Heart left ventricle (tissue), 16 donors: Measurements from ENCODE around the gene VDAC2. TPM values are rescaled to one million over a fixed set of nuclear protein-coding genes. Genes with fewer than 3 reads are reported as not detected.
"Not testable (repeated sequence)": the region's sequence is repeated elsewhere in the genome, so short reads cannot be mapped to it uniquely, and the experiment has no call there.

ENCODE experiments used
- ATAC-seq, 4 donors: fragments of 200-7000 bp; cut with Tn5 transposase; one replicate each; pipeline ENCODE4 v1.9.1; 2020 to 2022; ENCODE audit warnings: moderate library complexity in 4 of 4, mild to moderate bottlenecking in 3 of 4, moderate number of reproducible peaks in 1 of 4
- DNase-seq, 5 donors: peaks; one replicate each; pipeline ENCODE4 v3.0.0-alpha.2; 2020
- H3K27ac ChIP-seq, 12 donors: fragments of 200-600 bp; sonication (generic) in 4 of 12; one replicate each; pipeline versions ENCODE4 v1.5.0 to v1.8.0; 2016 to 2022; ENCODE audit warnings: mild to moderate bottlenecking in 2 of 12
- H3K27me3 ChIP-seq, 9 donors: fragments of 200-600 bp; sonication (generic) in 2 of 9; one replicate each; pipeline versions ENCODE4 v1.5.1 to v1.8.0; 2016 to 2022; ENCODE audit warnings: mild to moderate bottlenecking in 3 of 9
- H3K36me3 ChIP-seq, 9 donors: fragments of 200-600 bp; sonication (generic) in 2 of 9; one replicate each; pipeline versions ENCODE4 v1.5.0 to v1.8.0; 2018 to 2022; ENCODE audit warnings: mild to moderate bottlenecking in 2 of 9
- H3K4me1 ChIP-seq, 12 donors: fragments of 200-600 bp; sonication (generic) in 4 of 12; one replicate each; pipeline versions ENCODE4 v1.5.0 to v1.8.0; 2016 to 2022; ENCODE audit warnings: mild to moderate bottlenecking in 3 of 12
- H3K4me3 ChIP-seq, 12 donors: fragments of 200-600 bp; sonication (generic) in 4 of 12; one replicate each; pipeline versions ENCODE4 v1.5.0 to v1.8.0; 2017 to 2022; ENCODE audit warnings: mild to moderate bottlenecking in 9 of 12, moderate library complexity in 4 of 12
- H3K9me3 ChIP-seq, 12 donors: fragments of 200-600 bp; sonication (generic) in 4 of 12; one replicate each; pipeline versions ENCODE4 v1.5.0 to v1.8.0; 2016 to 2022; ENCODE audit warnings: mild to moderate bottlenecking in 1 of 12
- POLR2A ChIP-seq, 2 donors: fragments of 450-650 bp; IDR thresholded peaks; one replicate each; pipeline ENCODE4 v1.6.1; 2017; ENCODE audit warnings: antibody characterized with exemption in 2 of 2, mild to moderate bottlenecking in 2 of 2, moderate library complexity in 2 of 2
- WGBS, 4 donors: extraction: QIAGEN DNeasy Blood & Tissue Kit in 2 of 4; methylation state at CpG; one replicate each; pipeline versions ENCODE4 v1.1.5 to v1.1.7; 2013 to 2018; 5-methylcytosine and 5-hydroxymethylcytosine counted together
- intact Hi-C, 10 donors: fragments of 100-400 bp; cut with DNase I; formaldehyde crosslinking; loops; one replicate each; pipeline versions ENCODE4 v1.11.1 to v1.14.2; 2022
- polyA plus RNA-seq, 2 donors: library from polyadenylated mRNA; stranded (reverse); fragments of 200-250 nt; gene quantifications; one replicate each; pipeline ENCODE4 v1.2.3, GENCODE V29; 2013
- total RNA-seq, 9 donors: library from RNA; depleted of rRNA in 2 of 9; stranded (reverse); fragments of >200 nt in 2 of 9; fragmentation: NEBNext Ultra II Directional in 3 of 9; extraction: Animal tissue kit (Norgen Biotek cat#: 25700) in 3 of 9; gene quantifications; one replicate each; pipeline versions ENCODE4 v1.1.0 to v1.2.4, GENCODE V29; 2016 to 2023
- TF ChIP-seq, protein P1 (sequence below), 12 donors: fragments of 200-600 bp; sonication (generic) in 4 of 12; IDR thresholded peaks; one replicate each; pipeline versions ENCODE4 v1.5.0 to v1.8.0; 2018 to 2022; ENCODE audit warnings: antibody characterized with exemption in 12 of 12, mild to moderate bottlenecking in 5 of 12
- donor health status: ischemic (EF 13 %, LVEDD 7.1; RV severe dilation, severe dysfunction).
- donor health status: healthy with polysubstance abuse.
- donor health status: DM: no; HTN: yes; CAD: no.
- donor health status: DM: no; HTN: no; CAD: no.
- donor health status: ischemic (EF 25% LVEDD 6.9; RV normal size, moderate dysfunction).
- donor health status: ischemic (EF 25% LVEDD 5.7; RV mildly dilated, moderate dysfunction).
- donor health status: healthy.
- donor health status: DM: yes; HTN: yes; CAD: no.
- donor health status: ischemic (EF 35%, LVEDD 5.7; RV mildly dilated, moderate dysfunction).
- donor health status: nonischemic (EF 11% LVEDD 7.7; RV severe dilation, severe dysfunction).
- donor health status: DM: yes; HTN: yes; CAD: no.
- donor health status: PGD.
- donor health status: ischemic (EF 29% LVEDD 5.4; RV normal size, mild dysfunction).
- donor health status: nonischemic (EF 23%, LVEDD 6.1; RV moderate dilation, normal function).

The VDAC2 gene
- total and polyA plus RNA-seq, 11 donors, result 334 to 554 (median 472) TPM

DNA sequence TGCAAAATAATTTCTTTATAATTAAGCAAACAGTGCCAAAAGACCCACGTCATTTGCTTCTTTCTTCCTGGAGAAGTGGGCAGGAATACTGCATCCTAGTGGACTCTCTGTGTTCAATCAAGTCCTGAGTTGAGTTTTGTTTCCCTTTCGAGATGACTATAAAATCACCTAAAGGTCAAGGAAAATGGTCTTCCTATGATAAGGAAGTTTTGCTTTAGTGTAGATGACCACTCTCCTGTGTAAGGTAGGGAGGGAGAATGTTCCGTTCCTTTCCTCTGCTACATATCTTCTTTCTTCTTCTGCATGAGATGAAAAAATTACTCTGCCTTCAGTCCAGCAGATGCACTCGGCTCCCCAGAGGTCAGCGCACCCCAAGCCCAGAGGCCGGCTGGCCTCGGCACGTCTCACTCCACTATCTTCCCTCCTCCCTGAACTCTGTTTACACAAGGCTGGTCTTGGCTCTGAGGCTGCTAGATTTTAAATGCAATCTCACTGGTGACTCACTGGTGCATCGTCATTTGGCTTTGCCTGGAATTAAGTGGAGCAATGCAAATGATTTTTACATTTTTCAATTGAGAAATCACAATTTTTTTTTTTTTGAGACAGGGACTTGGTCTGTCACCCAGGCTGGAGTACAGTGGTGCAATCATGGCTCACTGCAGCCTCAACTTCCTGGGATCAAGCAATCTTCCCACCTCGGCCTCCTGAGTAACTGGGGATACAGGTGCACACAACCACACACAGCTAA is 18.6 kb upstream of the VDAC2 start:
- ATAC-seq, result peak; percentile 60 to 95 (median 88)
- WGBS, 4 donors, result 42 to 59% (median 54%) methylated on average over 10 of the region's 10 CpGs
- Histone ChIP-seq H3K27ac (peak overlapping the region in 10 of 12 donors; percentile 1 to 74 (median 40)), H3K4me1 (peaks cover 0 to 20% (median 5%) of the 10 kb centered on the region in 12 donors), H3K27me3 (no peaks in the 10 kb centered on the region), H3K4me3 (peak overlapping the region in 2 of 12 donors; percentile 0 to 1), H3K9me3 (no peaks in the 10 kb centered on the region), H3K36me3 (peaks cover 0 to 3% (median 0%) of the 10 kb centered on the region in 9 donors)
- no peak for TF ChIP-seq POLR2A (IDR thresholded peaks at IDR 0.05)
- TF ChIP-seq, protein P1, sequence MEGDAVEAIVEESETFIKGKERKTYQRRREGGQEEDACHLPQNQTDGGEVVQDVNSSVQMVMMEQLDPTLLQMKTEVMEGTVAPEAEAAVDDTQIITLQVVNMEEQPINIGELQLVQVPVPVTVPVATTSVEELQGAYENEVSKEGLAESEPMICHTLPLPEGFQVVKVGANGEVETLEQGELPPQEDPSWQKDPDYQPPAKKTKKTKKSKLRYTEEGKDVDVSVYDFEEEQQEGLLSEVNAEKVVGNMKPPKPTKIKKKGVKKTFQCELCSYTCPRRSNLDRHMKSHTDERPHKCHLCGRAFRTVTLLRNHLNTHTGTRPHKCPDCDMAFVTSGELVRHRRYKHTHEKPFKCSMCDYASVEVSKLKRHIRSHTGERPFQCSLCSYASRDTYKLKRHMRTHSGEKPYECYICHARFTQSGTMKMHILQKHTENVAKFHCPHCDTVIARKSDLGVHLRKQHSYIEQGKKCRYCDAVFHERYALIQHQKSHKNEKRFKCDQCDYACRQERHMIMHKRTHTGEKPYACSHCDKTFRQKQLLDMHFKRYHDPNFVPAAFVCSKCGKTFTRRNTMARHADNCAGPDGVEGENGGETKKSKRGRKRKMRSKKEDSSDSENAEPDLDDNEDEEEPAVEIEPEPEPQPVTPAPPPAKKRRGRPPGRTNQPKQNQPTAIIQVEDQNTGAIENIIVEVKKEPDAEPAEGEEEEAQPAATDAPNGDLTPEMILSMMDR (IDR thresholded peaks at IDR 0.05), result no peak
- intact Hi-C loops, result no loop called here
- peak in 3 of 5 donors; percentile 34 to 69 (median 58) for DNase-seq

DNA sequence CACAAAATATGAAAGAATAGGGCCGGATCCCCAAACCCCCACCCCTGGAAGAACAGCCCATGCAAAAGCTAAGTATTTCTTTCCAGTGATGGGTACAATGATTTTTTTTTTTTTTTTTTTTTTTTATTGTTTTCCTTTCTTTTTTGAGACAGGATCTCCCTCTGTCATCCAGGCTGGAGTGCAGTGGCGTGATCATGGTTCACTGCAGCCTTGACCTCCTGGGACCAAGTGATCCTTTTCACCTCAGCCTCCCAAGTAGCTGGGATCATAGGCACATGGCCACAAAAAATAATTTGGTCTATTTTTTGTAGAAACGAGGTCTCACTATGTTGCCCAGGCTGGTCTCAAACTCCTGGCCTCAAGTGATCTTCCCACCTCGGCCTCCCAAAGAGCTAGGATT is 16.0 kb upstream of the VDAC2 start:
- H3K27me3 ChIP-seq, ATAC-seq, H3K9me3 ChIP-seq, H3K4me3 ChIP-seq, H3K36me3 ChIP-seq, intact Hi-C loops, DNase-seq: not testable (repeated sequence)
- H3K4me1 ChIP-seq, result peaks cover 0 to 20% (median 5%) of the 10 kb centered on the region in 12 donors
- peak overlapping the region in 1 of 12 donors; percentile 59 for H3K27ac ChIP-seq
- WGBS, 4 donors, result 93 to 96% (median 95%) methylated on average over 4 of the region's 4 CpGs

DNA sequence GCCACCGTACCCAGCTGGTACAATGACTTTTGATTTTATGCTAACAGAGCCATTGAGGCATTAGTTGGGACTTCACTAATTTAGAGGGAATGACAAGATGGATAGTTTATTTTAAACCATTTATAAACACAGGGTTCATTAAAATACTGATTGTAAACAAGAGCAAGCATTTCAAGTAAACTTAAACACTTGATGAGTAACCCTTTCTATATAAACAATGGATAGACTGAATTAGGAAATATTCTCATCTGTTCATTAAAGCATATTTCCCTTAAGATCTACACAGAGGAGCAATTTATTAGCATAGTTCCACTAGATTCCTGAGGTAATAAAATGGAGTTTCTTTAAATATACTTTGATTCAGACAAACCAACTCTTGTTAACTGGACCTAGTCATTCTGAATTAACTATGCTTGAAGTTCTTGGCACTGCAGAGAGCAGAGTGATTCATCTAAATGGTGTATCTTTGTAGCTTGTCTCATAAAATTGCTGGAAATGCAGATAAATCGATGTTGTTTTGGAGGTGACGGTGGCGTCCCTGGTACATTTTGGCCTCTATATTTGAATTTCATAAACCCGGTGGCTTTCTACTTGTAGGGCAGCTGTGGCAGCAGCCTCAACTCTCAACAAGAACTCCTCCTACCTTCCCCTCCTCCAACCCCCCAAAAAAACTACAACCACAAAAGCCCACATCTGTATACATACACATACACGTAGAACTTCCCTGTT is 15.4 kb upstream of the VDAC2 start:
- Histone ChIP-seq H3K9me3 (no peaks in the 10 kb centered on the region), H3K4me1 (peaks cover 0 to 20% (median 5%) of the 10 kb centered on the region in 12 donors), H3K4me3 (no peak overlapping the region), H3K27me3 (no peaks in the 10 kb centered on the region), H3K36me3 (peaks cover 0 to 3% (median 0%) of the 10 kb centered on the region in 9 donors), H3K27ac (peak overlapping the region in 1 of 12 donors; percentile 59)
- WGBS, 4 donors, result 96 to 99% (median 97%) methylated on average over 6 of the region's 6 CpGs
- intact Hi-C loops, result no loop called here
- no peak for DNase-seq
- TF ChIP-seq, protein P1 (IDR thresholded peaks at IDR 0.05), result no peak
- no peak for TF ChIP-seq POLR2A (IDR thresholded peaks at IDR 0.05)
- no peak for ATAC-seq

DNA sequence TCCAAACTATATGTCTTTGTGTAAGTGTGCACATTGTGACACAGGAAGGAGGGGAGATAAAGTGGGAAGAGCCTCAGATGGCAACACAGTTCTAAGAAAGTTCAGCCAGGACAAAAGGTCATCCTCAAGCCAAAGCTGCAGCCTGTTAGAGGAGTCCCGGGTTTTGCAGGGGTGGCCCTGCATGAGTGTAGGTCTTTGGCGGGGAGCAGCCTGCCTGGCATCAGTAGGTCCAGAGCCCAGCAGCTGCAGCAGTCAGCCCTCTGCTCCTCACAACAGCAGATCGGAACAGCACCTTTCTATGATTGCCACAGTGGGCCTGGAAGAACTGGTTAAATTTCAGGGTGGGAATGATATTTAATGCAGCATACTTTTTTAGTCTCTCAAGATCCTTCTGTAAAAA is 13.5 kb upstream of the VDAC2 start:
- Histone ChIP-seq H3K4me1 (peaks cover 0 to 12% (median 2%) of the 10 kb centered on the region in 12 donors), H3K4me3 (no peak overlapping the region), H3K9me3 (no peaks in the 10 kb centered on the region), H3K27me3 (no peaks in the 10 kb centered on the region), H3K27ac (no peak overlapping the region), H3K36me3 (peaks cover 0 to 3% (median 0%) of the 10 kb centered on the region in 9 donors)
- ATAC-seq, result no peak
- no peak for DNase-seq
- WGBS, 4 donors, result 75 to 96% (median 80%) methylated on average over 3 of the region's 3 CpGs
- no peak for TF ChIP-seq POLR2A (IDR thresholded peaks at IDR 0.05)
- TF ChIP-seq, protein P1 (IDR thresholded peaks at IDR 0.05), result no peak
- intact Hi-C loops, result no loop called here
